ENCODE data around the gene GPR179.
"Not testable (repeated sequence)": the region's sequence is repeated elsewhere in the genome, so short reads cannot be mapped to it uniquely, and the experiment has no call there.

GPR179 gene

DNA sequence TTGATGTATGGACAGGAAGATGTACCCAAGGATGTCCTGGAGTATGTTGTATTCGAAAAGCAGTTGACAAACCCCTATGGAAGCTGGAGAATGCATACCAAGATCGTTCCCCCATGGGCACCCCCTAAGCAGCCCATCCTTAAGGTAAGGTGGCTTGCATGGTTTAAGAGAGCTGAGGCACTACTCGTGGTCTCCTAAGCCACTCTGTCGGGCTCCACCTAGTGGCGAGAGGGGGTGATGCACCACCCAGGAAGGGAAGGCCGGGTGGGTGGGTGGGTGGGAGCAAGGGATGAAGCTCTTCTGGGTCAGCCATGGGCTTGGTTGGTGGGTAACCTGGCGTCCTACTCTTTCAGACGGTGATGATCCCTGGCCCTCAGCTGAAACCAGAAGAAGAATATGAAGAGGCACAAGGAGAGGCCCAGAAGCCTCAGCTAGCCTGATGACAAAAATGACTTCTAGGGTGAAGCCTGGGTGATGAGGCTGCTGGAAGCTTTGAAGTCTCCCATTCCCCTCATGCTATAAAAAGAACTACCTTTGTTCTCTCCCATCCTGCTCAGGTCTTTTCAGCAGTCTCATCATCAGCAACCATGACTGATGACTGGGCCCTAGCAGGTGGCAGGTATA is 21.5 kb downstream of the GPR179 start:
- no peak for DNase-seq (ENCODE audit: low spot score)

DNA sequence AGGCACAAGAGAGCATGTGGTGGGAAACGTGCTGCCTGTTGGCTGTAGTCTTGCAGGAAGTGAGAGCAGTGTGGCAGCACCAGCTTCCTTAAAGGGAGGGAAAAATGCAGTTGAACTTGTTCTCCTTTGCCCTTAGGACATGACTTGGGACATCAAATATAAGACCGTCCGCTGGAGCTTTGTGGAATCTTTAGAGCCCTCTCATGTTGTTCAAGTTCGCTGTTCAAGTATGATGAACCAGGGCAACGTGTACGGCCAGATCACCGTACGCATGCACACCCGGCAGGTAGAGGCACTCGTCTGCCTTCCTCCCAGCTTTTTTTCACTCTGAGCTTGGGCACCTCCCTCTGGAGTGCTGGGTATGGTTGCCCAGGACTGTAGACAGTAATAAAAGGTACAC is 23.3 kb downstream of the GPR179 start:
- DNase-seq (ENCODE audit: low spot score): no peak

DNA sequence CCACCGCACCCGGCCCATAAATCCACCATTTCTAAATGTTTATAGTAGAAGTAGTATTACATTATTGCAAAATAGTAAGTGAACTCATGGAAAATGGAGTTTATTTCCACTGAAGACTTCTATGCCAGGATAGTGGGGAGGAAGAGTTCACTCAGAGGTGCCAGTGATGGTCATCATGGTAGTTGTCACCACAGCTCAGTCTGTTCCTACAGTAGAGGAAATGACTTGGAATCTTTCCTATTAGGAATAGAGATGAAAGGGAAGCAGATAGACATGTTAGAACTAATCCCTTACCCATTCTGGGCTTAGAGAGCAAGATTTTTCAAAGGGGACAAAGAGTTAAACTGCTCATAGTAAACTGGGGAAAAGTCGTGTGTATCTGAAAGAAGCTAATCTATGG is 26.7 kb downstream of the GPR179 start:
- DNase-seq (ENCODE audit: low spot score): no peak

DNA sequence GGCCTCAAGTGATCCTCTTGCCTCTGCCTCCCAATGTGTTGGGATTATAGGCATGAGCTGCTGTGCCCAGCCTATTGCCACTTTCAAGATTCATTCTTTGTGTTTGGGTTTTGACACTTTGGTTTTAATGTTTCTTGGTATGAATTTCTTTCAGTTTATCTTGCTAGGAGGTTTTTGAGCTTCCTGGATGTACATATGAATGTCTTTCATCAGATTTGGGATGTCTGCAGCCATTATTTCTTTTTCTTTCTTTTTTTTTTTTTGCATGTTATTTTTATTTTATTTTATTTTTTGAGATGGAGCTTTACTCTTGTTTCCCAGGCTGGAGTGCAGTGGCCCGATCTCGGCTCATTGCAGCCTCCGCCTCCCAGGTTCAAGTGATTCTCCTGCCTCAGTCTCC is 28.3 kb downstream of the GPR179 start:
- DNase-seq (ENCODE audit: low spot score): no peak

DNA sequence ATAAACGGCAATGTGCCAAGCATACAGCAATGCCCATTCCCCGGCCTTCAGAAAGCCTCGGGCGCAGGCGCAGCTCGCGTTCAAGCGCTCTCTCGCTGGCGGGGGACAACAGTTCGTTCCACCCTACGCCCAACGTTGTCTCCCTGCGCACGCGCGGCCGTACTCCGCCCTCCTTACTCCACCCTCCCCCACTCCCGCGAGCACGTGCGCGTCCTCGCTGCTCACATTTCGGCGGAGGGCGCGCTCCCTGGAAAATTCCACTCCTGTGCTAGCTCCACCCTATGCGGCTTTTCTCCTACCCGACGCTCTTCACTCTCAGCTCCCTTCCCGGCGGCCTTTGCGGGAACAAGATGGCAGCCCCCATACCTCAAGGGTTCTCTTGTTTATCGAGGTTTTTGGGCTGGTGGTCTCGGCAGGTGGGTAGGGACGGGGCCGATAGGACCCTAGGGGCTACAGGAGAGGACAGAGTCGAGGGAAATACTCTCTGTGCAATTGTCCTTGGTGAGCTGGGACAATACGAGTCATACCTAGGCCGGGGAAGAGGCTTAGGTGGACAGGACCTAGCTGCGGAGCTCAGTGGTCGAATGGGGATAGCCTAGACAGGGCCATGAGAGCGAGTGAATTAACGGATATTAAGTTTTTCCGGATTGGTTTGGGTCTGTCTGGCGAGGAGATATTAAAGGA is 46.8 kb downstream of the GPR179 start, which contains the start of gene MRPL45:
MRPL45 (plus strand) TSS at position 335 of the 684 bp plus-strand sequence; CDS start at position 351, 16 bp downstream.
- DNase-seq (ENCODE audit: low spot score): peak; percentile 96

DNA sequence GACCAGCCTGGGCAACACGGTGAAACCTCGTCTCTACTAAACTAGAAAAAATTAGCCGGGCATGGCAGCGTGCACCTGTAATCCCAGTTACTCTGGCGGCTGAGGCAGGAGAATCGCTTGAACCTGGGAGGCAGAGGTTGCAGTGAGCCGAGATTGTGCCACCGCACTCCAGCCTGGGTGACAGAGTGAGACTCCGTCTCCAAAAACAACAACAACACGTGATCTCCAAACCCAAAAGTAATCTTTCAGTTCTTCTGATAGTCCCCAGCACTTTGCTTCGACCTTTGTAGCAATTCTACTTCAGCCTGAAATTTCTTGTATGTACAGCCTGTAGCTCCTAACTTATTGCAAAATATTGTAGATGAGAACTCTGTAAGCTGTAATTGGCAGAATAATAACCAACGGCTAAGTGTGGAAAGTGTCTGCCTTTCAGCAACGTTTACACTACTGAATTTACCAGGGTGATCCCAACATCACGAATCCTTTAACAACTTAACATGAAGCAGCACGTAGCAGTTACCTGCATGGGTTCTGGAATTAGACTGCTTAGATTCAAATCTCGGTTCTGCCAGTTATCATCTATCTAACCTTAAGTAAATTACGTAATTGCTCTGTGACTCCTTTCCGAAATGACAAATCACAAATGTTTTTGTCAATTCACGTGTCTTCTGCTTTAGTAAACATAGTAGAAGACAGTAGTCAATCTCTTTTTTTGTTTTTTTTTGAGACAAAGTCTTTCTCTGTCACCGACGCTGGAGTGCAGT is 48.0 kb downstream of the GPR179 start:
- not testable (repeated sequence) for DNase-seq (ENCODE audit: low spot score)

DNA sequence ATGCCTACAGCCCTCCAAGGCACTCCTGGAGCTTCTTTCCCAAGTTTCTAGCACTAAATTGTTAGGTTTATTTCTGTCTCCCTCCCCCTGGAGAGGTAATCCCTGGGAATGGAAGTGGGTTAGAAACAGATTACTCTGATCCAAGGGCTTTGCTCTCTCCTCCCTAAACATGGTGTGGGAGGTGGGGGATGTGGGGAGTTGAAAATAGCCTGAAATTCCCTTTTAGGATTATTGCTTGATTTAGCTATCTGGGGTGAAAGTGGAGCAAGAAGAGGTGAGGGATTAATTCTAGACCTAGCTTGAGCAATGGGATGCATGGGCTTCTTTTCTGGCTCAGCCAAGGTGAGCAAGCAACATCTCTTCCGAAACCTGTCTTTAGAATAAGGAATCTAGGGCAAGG is 54.0 kb downstream of the GPR179 start:
- DNase-seq (ENCODE audit: low spot score): not testable (repeated sequence)

DNA sequence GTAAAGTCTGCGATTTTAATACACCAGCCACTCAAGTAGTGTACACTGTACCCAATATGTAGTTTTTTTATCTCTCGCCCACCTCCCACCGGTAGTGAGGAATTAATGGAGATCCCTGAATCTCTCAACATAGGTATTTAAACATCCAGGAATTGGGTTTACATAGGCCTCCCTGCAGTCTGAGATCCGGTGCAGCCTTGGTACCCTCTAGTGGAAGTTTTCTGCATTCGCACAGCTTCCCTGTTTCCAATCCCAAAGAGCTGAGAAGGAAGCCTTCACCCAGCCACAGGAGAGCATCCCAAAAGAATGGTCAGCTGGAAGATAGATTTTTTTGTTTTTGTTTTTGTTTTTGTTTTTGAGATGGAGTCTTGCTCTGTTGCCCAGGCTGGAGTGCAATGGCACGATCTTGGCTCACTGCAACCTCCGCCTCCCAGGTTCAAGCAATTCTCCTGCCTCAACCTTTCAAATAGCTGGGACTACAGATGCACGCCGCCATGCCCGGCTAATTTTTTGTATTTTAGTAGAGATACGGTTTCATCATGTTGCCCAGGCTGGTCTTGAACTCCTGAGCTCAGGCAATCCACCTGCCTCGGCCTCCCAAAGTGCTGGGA is 55.4 kb downstream of the GPR179 start:
- not testable (repeated sequence) for DNase-seq (ENCODE audit: low spot score)

DNA sequence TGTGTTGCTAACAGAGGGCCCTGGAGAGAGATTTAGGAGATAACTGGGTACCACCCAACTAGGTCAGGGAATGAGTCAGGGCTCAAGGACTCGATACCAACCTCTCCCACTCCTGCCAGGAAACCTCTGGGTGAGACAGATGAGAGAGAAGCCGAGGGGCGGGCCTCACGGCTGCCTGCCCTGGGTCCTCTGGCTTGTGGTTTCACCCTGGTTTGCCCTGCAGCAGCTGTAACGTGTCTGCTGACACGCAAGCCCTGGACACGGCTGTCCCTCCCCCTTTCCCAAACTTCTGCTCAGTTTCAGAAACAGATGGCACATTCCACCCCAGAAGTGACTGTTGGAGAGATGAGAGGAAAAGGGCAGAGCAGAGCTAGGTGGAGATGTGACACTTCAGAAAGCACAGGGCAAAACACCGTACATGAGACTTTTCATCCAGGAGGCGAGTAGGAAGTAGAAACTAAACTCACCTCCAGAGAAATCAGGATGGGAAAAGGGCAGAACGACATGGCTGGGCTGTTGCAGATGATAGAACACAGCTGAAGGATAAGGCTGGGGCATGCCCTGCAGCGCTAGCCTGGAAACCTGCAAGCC is 57.2 kb downstream of the GPR179 start:
- not testable (repeated sequence) for DNase-seq (ENCODE audit: low spot score)

DNA sequence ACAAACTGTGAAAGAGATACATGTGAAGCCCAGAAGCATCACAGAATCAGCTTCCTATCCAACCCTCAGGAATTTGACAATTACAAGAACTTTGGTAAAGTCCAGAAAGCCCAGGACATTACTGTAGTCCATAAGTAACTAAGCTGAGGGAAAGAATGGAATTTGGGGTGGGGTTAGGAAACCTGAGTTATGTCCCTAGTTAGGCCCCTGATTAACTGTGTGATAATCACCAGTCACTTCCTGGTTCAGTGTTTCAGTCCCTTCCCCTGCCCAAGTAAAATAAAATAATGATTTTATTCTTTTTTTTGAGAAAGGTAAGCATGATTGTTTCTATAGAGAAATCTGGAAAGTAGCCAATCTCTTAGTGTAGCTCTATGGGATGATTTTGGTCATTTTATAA is 57.8 kb downstream of the GPR179 start:
- DNase-seq (ENCODE audit: low spot score): not testable (repeated sequence)

Data from globus pallidus (tissue), 1 donor.